Type B pancreatic cell (in vitro differentiated cells): Measurements from ENCODE around the gene CYP27A1. TPM values are rescaled to one million over a fixed set of nuclear protein-coding genes. Genes with fewer than 3 reads are reported as not detected.
"Not testable (repeated sequence)": the region's sequence is repeated elsewhere in the genome, so short reads cannot be mapped to it uniquely, and the experiment has no call there.

ENCODE experiments used
- DNase-seq: peaks from one replicate; pipeline ENCODE4 v3.0.0; 2021; ENCODE audit warnings: mixed read lengths; ENCODE audit not compliant: unreplicated experiment; ENCODE audit errors: extremely low spot score
- H3K27ac Mint-ChIP-seq: 2 replicates; pipeline ENCODE4 v1.8.0; 2021; ENCODE audit warnings: mild to moderate bottlenecking, mixed read lengths
- H3K27me3 Mint-ChIP-seq: 2 replicates; pipeline ENCODE4 v1.8.0; 2021; ENCODE audit warnings: mixed read lengths
- H3K36me3 Mint-ChIP-seq: 2 replicates; pipeline ENCODE4 v1.8.0; 2021; ENCODE audit warnings: mixed read lengths
- H3K4me1 Mint-ChIP-seq: one replicate; pipeline ENCODE4 v1.8.0; 2021; ENCODE audit warnings: mixed read lengths; ENCODE audit not compliant: unreplicated experiment
- H3K4me3 Mint-ChIP-seq: 2 replicates; pipeline ENCODE4 v1.8.0; 2021; ENCODE audit warnings: mild to moderate bottlenecking, mixed read lengths
- H3K9me3 Mint-ChIP-seq: 2 replicates; pipeline ENCODE4 v1.8.0; 2021; ENCODE audit warnings: mixed read lengths
- CTCF ChIP-seq: fragments of 200-600 bp; sonication (generic); conservative IDR thresholded peaks from 2 replicates; pipeline ENCODE4 v1.5.0; 2021; ENCODE audit warnings: antibody characterized with exemption, mild to moderate bottlenecking
- total RNA-seq: library from RNA; stranded (reverse); gene quantifications from 2 replicates; pipeline ENCODE4 v1.2.1, GENCODE V29; 2021; ENCODE audit warnings: low replicate concordance

CYP27A1 gene
- total RNA-seq, 1 donor from 2014 or later, result 6.9 TPM

GRCh38 chr2:218832520-218832919, 50.6 kb downstream of the CYP27A1 start:
- Mint-ChIP-seq H3K9me3 (no peaks in the 10 kb centered on the region), H3K27me3 (peaks cover 51% of the 10 kb centered on the region), H3K36me3 (no peaks in the 10 kb centered on the region), H3K4me1 (no peaks in the 10 kb centered on the region), H3K27ac (no peak overlapping the region), H3K4me3 (no peak overlapping the region)
- no peak for DNase-seq
- no peak for TF ChIP-seq CTCF

- Mint-ChIP-seq H3K4me3 (no peak overlapping the region), H3K36me3 (no peaks in the 10 kb centered on the region), H3K9me3 (no peaks in the 10 kb centered on the region), H3K27ac (no peak overlapping the region), H3K4me1 (no peaks in the 10 kb centered on the region), H3K27me3 (peaks cover 53% of the 10 kb centered on the region)
- no peak for DNase-seq
- no peak for TF ChIP-seq CTCF
Measured at GRCh38 chr2:218833023-218833609, 51.2 kb downstream of the CYP27A1 start.

- DNase-seq, result no peak
Measured at GRCh38 chr2:218834685-218835084, 52.7 kb downstream of the CYP27A1 start.

GRCh38 chr2:218837495-218837894, 55.5 kb downstream of the CYP27A1 start:
- Mint-ChIP-seq H3K9me3 (no peaks in the 10 kb centered on the region), H3K27me3 (peaks cover 62% of the 10 kb centered on the region), H3K27ac (no peak overlapping the region), H3K4me1 (no peaks in the 10 kb centered on the region), H3K36me3 (no peaks in the 10 kb centered on the region), H3K4me3 (no peak overlapping the region)
- no peak for TF ChIP-seq CTCF
- no peak for DNase-seq

More at GRCh38 chr2:218834685-218835084, 52.7 kb downstream of the CYP27A1 start:
- no peak overlapping the region for H3K4me3 Mint-ChIP-seq
- H3K27me3 Mint-ChIP-seq, result peaks cover 65% of the 10 kb centered on the region
- no peak for TF ChIP-seq CTCF
- no peaks in the 10 kb centered on the region for H3K9me3 Mint-ChIP-seq
- no peaks in the 10 kb centered on the region for H3K36me3 Mint-ChIP-seq
- no peaks in the 10 kb centered on the region for H3K4me1 Mint-ChIP-seq
- no peak overlapping the region for H3K27ac Mint-ChIP-seq

- H3K4me1 Mint-ChIP-seq, result no peaks in the 10 kb centered on the region
- H3K36me3 Mint-ChIP-seq, result peaks cover 6% of the 10 kb centered on the region
- TF ChIP-seq CTCF, result no peak
- H3K9me3 Mint-ChIP-seq, result no peaks in the 10 kb centered on the region
- H3K27me3 Mint-ChIP-seq, result peaks cover 54% of the 10 kb centered on the region
- no peak overlapping the region for H3K4me3 Mint-ChIP-seq
- no peak for DNase-seq
- H3K27ac Mint-ChIP-seq, result no peak overlapping the region
Measured at GRCh38 chr2:218839430-218839829, 57.5 kb downstream of the CYP27A1 start.

- no peak for DNase-seq
- Mint-ChIP-seq H3K4me3 (no peak overlapping the region), H3K27ac (no peak overlapping the region), H3K27me3 (peaks cover 50% of the 10 kb centered on the region), H3K36me3 (peaks cover 6% of the 10 kb centered on the region), H3K4me1 (no peaks in the 10 kb centered on the region), H3K9me3 (no peaks in the 10 kb centered on the region)
- no peak for TF ChIP-seq CTCF
Measured at GRCh38 chr2:218839888-218840287, 57.9 kb downstream of the CYP27A1 start.

GRCh38 chr2:218844334-218844733, 62.4 kb downstream of the CYP27A1 start:
- not testable (repeated sequence) for DNase-seq, H3K4me3 Mint-ChIP-seq, H3K4me1 Mint-ChIP-seq, H3K9me3 Mint-ChIP-seq, H3K27ac Mint-ChIP-seq, H3K36me3 Mint-ChIP-seq
- H3K27me3 Mint-ChIP-seq, result peaks cover 30% of the 10 kb centered on the region

GRCh38 chr2:218846963-218847362, 65.0 kb downstream of the CYP27A1 start:
- H3K36me3 Mint-ChIP-seq, DNase-seq, H3K9me3 Mint-ChIP-seq, H3K4me1 Mint-ChIP-seq, H3K27ac Mint-ChIP-seq, H3K4me3 Mint-ChIP-seq: not testable (repeated sequence)
- peaks cover 27% of the 10 kb centered on the region for H3K27me3 Mint-ChIP-seq
